Measurements from ENCODE around the gene KANSL3.
"Not testable (repeated sequence)": the region's sequence is repeated elsewhere in the genome, so short reads cannot be mapped to it uniquely, and the experiment has no call there.

Gene KANSL3

DNA sequence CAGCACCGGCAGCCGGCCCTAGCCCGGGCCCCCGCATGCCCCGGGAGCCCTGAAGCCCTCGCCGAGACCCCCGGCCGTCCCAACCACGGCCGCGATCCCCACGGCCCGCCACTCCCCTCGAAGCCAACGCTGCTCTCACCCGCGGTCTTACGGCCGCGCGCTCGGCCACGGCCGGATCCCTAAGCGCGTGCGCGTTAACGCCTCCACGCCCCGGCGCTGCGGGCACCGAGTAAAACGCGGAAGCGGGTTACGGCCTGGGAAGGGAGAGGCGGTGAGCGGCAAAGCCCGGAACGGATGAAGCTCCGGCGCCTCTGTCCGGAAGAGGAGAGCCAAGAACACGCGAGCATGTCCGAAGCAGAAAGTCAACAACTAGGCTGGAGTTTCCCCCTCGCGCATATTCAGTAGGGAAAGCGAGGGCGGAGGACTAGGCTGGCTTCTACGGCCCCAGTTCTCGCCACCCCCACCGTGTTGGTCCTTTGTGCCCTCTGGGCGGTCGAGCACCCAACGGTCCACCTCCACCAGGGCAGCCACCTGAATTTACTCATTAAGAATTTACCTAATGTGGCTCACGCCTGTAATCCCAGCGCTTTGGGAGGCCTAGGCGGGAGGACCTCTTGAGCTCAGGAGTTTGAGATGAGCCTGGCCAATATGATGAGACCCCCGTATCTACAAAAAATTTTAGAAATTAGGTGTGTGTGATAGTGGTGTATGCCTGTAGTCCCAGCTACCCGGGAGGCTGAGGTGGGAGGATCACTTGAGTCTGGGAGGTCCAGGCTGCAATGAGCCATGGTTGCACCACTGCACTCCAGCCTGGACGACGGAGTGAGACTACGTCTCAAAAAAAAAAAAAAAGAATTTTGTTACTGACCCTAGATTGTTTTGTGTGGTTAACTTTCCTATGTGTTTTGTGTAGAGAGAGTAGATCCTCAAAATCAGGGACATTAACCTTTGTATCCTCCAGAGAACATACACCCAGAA lies at the start of gene KANSL3:
KANSL3 (minus strand) TSS at position 169 of the 978 bp plus-strand sequence. CDS start 1,177 bp downstream, outside the sequence.
- DNase-seq (ENCODE audit: low read depth), result peak; percentile 99

DNA sequence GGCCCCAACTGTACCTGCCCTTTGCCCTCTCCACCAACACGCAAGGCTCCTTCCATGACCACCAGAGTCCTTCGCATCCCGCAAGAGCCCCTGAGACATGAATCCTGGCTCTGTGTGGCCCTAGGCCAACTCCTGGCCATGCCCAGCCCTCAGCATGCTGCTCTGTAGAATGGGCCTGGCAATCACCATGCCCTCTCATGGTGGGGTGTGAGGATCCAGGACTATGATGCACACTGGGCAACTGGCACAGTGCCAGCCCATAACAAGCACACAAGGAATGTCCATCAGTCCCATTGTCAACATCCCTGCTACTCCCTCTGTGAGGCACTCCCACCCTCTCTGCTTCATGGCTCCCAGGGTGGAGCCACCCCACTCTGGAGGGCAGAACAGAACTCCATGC lies 49.2 kb upstream of the KANSL3 start:
- DNase-seq (ENCODE audit: low read depth), result no peak

DNA sequence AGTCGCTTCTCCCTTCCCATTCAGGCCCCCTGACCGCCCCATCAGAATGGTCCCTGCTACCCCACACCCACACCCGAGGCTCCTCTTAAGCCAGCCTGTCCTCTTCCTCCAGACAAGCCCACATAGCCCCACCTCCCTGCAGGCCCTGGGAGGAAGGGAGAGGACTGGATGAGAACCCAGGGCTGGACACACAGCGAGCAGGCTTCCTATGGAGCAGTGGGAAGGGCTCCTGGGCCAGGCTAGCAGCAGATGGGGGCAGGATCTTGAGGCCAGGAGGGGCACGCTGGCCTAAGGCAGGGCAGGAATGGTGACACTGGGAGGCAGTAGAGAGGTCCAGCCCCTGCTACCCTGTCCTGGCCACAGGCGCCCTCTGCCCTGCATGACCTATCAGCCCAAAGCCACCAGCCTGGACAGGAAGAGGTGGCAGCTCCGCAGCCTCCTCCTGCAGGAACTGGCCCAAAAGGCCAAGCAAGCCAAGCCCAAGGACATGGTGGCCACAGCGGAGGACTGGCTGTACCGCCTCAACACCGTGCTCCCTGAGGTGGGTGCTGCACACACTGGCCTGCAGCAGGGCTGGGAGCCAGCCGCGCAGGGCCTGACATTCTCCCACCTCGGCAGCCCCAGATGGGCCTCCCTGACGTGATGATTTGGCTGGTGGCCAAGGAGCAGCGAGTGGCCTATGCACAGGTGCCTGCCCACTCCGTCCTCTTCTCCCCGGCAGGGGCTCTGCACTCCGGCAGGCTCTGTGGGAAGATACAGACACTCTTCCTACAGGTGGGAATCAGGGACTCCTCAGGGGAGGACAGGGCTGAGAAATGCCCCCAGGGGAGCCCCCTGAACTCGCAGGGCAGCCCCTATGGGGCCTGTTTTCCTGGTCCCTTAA lies 47.7 kb upstream of the KANSL3 start:
- DNase-seq (ENCODE audit: low read depth), result no peak

DNA sequence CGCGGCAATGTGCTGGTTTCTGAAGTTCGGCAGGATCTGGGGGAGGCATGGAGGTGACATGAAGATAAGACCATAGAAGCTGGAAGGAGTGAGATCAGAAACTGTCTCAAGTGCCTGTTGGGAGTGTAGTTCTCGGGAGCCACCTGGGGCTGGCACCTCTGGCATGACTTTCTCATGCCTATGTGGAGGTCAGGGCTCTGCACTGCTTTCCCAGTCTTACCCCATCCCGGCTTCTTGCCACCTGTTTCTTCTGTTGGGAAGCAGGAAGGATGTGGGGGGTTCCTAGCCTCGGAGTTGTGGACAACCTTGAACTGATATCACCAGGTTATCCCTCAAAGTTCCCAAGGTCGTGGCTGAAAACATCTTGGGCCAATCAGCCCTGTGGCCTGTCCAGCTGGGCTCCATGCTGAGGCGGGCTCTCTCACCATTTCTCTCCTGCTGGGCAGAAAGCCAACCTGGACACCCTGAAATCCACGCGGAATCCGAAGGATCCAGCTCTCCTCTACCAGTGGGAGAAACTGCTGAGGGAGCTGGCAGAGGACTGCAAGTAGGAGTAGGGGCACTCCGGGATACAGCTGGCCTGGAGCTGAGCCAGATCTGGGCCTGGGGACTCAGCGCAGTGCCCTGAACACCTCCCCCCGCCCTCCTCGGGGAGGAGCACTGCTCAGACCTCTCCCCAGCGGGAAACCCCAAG lies 46.9 kb upstream of the KANSL3 start:
- no peak for DNase-seq (ENCODE audit: low read depth)

DNA sequence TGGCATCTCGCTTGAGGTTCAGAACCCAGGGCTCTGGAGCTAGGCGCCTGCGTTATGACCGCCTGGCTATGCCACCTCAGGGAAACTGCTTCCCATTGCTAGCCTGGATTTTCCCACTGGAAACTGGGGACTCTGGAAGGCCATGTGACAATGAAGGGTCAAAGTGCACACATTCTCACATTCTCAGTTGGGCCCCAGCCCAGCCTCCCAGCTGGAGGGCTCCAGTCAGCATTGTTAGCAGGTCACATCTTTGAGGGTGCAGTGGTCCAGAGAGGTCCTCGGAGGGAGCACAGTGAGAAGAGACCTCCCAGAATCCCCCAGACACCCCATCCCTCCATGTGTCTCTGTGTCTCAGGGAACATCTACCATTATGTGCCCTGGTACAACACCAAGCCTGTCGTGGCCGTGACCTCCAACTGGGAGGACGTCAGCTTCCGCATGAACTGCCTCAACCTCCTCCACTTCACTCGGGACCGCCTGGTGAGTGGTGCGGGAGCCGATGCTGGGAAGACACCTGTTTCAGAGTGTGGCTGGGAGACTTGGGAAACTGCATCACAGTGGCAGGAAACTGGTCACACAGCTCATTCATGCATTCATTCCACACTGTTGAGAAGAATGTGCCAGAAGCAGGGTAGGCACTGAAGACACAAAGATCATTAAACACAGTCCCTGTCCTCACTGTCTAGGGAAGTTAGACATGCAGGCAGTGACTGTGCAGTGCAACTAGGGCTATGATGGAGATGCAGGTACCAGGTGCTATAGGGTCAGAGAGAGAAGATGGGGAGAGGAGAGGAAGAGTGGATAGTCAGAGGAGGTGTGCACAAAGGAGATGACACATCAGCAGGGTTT lies 46.1 kb upstream of the KANSL3 start:
- no peak for DNase-seq (ENCODE audit: low read depth)

DNA sequence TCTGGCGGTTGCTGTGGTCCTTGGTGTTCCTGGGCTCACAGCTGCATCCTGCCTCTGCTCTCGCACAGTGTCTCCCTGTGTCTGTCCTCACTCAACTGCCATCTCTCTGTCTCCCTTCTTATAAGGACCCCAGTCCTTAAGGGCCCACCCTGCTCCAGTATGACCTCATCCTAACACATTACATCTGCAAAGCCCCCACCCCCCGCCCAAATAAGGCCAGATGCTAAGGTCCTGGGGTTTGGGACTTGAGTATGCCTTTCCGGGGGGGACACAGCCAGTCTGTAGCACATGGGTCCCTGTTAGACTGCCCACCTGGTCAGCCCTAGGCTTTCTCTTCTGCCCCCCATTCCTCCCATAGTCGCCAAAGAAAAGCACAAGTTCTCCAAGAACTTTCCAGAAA lies 45.2 kb upstream of the KANSL3 start:
- DNase-seq (ENCODE audit: low read depth), result no peak

DNA sequence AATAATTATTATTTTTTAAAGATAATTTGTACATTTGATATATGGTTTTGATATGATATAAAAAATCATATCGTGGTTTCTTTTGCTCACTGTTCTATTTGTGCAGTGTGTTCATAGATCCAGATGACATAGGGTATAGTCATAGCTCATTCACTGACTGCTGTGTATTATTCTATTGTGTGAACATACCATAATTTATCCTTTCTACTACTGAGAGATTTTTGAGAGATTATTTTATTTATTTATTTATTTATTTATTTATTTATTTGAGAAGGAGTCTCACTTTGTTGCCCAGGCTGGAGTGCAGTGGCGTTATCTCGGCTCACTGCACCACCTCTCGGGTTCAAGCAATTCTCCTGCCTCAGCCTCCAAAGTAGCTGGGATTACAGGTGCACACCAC lies 43.4 kb upstream of the KANSL3 start:
- no peak for DNase-seq (ENCODE audit: low read depth)

DNA sequence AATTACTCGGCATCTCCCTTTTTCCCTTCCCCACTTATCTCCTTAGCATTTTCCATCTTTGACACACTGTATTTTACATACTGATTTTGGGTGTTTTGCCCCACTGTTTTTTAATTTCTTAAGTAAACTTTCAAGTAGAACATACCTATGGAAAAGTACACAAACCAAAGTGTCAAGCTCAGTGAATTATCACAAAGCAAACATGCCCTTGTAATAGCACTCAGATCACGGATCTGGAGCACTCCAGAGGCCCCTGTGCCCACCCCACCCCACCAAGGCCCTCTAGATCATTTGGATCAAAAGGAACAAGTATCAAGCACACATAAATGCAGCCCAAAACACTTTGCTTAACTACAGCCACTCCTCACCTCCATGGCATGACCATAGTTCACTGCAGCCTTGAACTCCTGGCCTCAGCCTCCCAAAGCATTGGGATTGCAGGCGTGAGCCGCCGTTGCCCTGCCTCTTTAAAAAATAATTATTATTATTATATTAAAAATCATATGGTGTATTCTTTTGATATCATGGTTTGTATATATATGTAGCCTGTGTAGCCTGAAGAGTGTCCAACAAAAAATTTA lies 42.5 kb upstream of the KANSL3 start:
- DNase-seq (ENCODE audit: low read depth), result no peak

DNA sequence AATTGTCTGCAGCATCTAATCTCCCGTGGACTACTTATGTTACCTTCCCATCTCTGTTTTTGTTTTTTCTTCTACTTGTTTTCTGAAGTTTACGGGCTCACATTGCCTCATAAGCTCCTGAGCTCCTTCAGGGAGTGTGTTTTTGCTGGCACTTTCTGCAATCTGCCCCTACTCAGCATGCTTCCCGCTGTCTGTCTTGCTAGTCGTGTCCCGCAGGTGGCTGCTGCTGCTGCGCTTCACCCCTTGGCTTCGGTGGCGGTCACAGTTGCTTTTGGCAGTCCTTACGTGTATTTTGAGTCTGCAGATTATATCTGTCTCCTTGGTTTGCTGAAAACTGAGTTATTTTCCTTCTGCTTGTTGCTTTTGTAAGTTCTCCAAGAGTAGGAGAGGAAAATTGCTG lies 41.7 kb upstream of the KANSL3 start:
- DNase-seq (ENCODE audit: low read depth), result no peak

DNA sequence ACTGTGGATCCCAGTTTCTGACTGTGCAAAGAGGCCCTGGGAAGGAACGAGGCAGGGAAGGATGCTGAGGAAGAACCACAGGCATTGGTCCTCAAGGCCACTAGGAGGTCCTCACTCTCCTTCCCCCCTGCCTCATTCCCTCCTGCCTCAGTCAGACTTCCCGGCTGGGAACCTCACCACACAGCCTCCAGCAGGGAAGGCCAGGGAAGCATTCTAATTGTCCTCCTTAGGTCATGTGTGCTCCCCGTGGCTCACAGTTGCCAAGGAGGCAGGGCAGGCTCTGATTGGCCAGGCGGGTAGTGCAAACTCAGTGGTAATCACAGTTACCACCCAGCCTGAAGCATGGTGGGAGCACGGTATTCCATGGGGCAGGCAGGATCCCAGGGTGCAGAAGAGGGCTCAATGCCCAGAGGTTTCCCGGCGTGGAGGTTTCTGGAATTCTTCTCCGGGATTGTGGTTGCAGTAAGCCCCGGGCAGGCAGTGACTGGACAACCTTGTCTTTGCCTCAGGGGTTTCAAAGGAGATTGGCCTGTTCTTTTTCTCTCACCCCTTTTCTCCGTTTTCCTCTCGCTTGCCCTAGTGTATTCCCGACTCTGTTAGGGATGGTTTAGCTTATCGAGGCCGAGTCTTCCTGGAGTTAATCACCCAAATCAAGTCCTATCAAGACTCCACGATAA lies 31.6 kb upstream of the KANSL3 start:
- no peak for DNase-seq (ENCODE audit: low read depth)

DNA sequence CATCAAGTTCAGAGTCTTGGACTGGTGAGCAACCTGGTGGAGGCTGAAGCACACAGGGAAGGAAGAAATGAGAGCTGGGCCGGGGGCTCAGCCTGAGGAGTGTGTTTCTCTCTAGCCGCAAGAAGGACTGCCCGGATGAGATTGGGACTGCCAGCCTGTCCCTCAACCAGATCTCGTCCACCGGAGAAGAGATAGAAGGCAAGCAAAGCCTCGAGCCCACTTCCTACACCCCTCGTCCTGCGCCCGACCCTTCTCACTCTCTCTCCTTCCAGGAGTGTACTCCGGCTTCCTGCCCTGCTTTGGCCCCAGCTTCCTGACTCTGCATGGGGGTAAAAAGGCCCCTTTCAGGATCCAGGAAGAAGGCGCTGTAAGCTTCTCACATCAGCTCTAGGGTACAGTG lies 30.7 kb upstream of the KANSL3 start:
- DNase-seq (ENCODE audit: low read depth), result no peak

DNA sequence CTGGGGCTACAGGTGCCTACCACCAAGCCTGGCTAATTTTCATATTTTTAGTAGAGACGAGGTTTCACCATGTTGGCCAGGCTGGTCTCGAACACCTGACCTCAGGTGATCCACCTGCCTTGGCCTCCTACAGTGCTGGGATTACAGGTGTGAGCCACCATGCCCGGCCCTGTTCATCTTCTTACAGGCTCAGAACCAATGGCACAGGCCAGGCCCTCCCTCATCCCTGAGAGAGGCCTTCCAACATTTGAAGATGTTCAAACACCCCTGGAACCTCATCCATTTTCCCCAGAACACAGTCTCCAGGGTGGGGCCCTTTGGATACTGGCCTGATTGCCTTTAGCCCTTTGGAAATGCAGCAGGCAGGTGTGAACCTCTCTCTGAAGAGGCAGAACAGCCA lies 27.6 kb upstream of the KANSL3 start:
- not testable (repeated sequence) for DNase-seq (ENCODE audit: low read depth)

DNA sequence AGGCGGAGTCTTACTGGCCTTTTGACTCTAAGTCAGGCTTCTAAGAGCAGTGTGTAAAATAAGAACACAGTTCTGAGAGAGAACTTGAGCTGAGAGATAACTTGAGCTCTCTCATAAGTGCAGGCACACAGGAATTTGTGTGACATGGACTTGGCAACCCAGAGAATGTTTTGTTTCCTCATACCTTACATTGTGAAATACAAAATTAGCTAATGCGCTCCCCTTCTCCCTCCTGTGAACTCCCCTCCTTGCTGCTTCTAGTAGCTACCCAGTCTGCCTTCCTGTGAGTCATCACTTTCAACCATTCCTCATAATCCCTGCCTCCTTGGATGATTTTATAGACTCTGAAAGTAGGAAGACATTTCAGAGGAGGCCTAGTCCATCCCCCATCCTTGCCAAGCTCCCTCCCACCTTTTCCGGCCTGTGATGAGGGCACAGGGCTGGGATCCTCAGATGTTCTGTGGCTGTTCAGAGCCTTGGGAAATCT lies 27.0 kb upstream of the KANSL3 start:
- DNase-seq (ENCODE audit: low read depth), result peak; percentile 100

DNA sequence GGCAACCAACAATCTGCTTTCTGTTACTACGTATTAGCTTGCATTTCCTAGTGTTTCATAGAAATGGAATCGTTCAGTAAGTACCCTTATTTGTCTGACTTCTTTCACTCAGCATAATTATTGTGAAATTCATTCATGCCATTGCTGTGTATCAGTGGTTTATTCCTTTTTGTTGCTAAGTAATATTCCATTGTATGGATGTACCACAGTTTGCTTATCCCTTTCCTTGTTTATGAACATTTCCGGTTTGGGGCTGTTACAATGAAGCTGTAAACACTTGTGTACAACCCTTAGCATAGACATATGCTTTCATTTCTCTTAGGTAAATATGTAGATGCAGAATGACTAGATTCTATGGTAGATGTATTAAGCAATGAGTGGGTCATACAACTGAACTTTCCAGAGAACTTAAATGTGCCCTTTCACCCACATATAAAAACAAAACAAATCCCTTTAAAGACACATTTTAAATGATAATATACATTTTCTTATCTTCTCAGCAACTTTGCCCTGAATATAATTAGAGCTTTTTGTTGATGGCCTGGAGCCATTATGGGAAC lies 26.3 kb upstream of the KANSL3 start:
- DNase-seq (ENCODE audit: low read depth), result no peak

DNA sequence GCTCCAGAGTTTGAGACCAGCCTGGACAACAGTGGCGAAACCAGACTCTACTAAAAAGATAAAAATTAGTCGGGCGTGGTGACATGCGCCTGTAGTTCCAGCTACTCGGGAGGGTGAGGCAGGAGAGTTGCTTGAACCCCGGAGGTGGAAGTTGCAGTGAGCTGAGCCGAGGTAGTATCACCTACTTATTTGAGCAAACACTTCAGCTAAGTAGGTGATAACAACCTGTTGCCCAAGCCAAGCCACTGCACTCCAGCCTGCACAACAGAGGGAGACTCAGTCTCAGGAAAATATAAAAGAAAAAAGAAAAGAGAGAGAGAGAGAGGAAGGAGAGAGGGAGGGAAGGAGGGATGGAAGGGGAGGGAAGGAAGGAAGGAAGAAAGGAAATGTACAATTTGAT lies 25.7 kb upstream of the KANSL3 start:
- no peak for DNase-seq (ENCODE audit: low read depth)

DNA sequence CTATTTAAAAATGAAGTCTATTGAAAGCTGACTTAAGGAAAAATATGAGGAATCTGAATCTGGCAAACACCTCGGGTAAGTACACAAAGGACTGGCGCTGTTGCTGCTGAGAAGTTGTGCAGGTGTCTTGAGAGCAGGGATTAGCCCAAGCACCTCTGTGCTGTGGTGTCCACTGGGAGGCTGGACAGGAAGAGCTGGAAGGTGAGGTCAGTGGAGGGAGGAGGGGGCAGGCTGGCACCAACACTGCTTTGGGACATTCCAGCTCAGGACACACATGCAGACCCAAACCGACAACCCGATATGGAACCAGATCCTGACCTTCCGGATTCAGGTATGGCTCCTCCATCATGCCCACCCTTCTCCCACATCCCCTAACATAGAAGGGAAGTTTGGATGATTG lies 25.1 kb upstream of the KANSL3 start:
- DNase-seq (ENCODE audit: low read depth), result no peak

DNA sequence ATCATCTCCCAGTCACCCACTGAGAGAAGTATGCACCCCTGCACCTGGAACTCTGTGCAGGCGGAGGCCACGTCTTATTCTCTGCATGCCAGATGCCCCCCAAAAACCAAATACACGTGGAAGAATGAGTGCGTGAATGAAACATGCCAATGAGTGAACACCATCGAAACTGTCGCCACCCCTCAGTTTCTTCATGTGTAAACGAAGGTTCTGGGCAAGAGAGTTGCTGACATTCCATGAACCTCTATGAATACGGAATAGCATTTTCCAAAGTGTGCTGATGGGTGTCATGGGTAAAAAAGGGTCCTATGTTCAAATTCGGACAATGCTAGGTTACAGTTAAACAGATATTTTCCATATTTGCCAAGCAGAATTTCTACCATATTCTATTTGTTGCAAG lies 24.2 kb upstream of the KANSL3 start:
- no peak for DNase-seq (ENCODE audit: low read depth)

DNA sequence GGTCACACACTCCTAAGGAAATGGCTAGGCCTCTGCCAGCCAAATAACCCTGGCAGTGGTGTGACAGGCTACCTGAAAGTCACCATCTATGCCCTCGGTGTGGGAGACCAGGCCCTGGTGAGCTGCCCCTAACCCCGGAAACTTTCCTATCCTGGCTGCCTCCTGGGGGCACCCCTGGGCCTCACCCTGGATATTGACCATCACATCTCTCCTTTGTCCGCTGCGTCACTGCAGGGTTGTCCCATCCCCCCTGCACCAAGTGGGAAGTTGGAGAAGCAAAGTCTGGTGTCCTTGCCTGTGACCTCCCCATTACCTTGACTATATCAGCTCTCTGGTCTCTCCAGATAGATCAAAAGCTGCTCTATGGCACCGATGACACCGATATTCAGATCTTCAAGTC lies 23.2 kb upstream of the KANSL3 start:
- DNase-seq (ENCODE audit: low read depth), result no peak

DNA sequence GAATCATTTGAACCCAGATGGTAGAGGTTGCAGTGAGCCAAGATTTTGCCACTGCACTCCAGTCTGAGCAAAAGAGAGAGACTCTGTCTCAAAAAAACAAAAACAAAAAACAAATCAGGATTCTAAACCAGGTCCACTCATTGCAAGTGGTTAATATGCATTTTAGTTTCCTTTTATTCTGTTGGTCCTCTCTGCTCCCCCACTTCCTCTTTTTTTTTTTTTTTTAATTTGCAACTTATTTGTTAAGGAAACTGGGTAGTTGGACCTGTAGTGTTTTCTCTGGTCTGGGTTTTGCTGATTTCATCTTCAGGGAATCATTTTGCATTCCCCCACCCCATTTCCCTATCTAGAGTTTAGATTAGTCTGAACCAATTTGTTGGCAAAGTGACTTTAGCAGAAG lies 18.4 kb upstream of the KANSL3 start:
- no peak for DNase-seq (ENCODE audit: low read depth)

DNA sequence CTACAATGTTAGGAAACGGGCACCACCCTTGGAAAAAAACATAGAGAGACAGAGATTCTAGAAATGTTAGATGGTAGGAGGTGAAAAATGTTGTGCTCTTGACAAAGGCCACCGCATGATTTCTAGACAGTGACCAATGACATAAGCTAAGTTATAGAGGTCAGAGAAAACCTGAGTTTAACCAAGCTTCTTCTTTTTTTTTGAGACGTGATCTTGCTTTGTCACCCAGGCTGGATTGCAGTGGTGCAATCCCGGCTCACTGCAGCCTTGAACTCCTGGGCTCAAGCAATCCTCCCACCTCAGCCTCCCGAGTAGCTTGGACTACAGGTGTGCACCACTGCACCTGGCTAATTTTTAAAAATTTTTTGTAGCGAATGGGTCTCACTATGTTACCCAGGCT lies 17.4 kb upstream of the KANSL3 start:
- DNase-seq (ENCODE audit: low read depth), result no peak

All from HS-5 (cell line).